K562 treated with DMSO at 1 percent for 24 hours (cell line): Measurements from ENCODE around the gene PLPP1. TPM values are rescaled to one million over a fixed set of nuclear protein-coding genes. Genes with fewer than 3 reads are reported as not detected.

Experiments used
- total RNA-seq: library from RNA; unstranded; fragments of 300-600 nt; gene quantifications from 2 replicates; pipeline ENCODE4 v1.2.3, GENCODE V29; 2022; ENCODE audit warnings: low read depth; ENCODE audit not compliant: insufficient read depth

PLPP1 gene
- 0.76 TPM in 1 of 2 replicates, not detected in the other for total RNA-seq

GRCh38 chr5:55534436-55535198 is at the start of gene PLPP1:
Gene PLPP1, minus strand, starts transcription at chr5:55534964. Its CDS starts 335 bp downstream, at chr5:55534629.

Other genes starting within 250 kb of the PLPP1 start
- gene DHX29, start 227.3 kb downstream of the PLPP1 start, total RNA-seq, result 13.3 and 17.2 TPM in 2 replicates
- gene MTREX, start 227.0 kb downstream of the PLPP1 start, total RNA-seq, result 28.5 and 44.4 TPM in 2 replicates
- gene SLC38A9, start 177.4 kb upstream of the PLPP1 start, total RNA-seq, result 6.6 and 13.8 TPM in 2 replicates
- not detected in 2 replicates for gene DDX4, start 203.1 kb upstream of the PLPP1 start, total RNA-seq